Measurements from ENCODE around the gene HTR5A.

Gene HTR5A

GRCh38 chr7:155090684-155091083, 20.6 kb downstream of the HTR5A start:
- DNase-seq (ENCODE audit: low read depth in 2 of 2): no peak

DNA sequence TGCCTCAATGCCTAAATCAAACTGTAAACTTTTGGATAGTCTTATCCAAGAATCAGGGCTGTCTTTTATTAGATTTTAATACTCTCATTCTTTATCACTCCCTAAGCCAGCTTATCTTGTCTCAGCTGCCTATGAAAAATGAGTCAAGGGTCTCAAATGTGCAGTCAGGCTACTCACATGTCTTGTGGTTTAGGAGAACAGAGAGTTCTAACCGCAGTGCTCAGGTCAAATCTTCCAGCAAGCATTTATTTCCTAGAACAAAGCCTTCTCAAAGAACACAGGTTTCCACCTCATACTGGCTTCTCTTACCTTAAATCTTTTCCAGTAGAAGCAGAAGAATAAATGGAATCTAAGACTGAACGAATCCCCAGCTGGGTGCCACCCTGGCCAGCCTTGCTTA, 23.5 kb downstream of the HTR5A start:
- DNase-seq (ENCODE audit: low read depth in 2 of 2): no peak

- DNase-seq (ENCODE audit: low read depth in 2 of 2): no peak
Observed at GRCh38 chr7:155094636-155095135, 24.6 kb downstream of the HTR5A start.

- DNase-seq (ENCODE audit: low read depth in 2 of 2): no peak
Observed at GRCh38 chr7:155097338-155097737, 27.2 kb downstream of the HTR5A start.

DNA sequence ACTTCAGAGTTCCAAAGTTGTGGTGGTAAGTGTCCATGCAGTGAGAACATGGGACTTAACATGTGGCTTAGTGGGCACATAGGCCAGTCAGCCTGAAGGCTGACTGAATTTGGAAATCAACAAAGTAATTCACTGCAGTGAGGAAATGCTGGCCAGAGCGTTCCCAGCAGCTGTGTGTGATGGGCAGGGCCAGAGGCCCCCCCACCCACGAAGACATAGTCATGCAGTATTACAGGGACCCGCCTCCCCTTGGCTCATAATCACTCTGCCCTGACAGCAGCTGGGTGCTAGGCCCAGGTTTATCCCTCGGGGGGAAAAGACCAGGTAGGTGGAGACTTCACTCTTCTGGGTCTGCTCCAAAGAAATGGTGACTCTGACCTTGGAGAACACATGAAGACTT, 33.7 kb downstream of the HTR5A start:
- DNase-seq (ENCODE audit: low read depth in 2 of 2): no peak

DNA sequence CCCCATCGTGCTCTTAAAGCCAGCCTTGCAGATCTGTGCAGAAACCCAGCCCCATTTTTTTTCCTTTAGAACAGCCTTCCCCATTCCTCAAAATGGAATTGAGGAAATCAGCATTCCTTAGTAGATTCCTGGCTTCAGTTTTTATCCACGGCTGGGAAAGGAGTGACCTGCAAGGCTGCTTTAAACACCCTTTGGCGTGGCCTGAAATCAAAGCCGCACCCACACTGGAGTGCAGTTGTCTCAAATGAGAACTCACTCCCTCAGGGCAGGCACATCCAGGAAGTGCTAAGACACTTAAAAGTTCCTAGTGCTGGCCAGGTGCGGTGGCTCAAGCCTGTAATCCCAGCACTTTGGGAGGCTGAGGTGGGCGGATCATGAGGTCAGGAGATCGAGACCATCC, 34.8 kb downstream of the HTR5A start:
- no peak for DNase-seq (ENCODE audit: low read depth in 2 of 2)

GRCh38 chr7:155106356-155106755, 36.2 kb downstream of the HTR5A start:
- DNase-seq (ENCODE audit: low read depth in 2 of 2): no peak

DNA sequence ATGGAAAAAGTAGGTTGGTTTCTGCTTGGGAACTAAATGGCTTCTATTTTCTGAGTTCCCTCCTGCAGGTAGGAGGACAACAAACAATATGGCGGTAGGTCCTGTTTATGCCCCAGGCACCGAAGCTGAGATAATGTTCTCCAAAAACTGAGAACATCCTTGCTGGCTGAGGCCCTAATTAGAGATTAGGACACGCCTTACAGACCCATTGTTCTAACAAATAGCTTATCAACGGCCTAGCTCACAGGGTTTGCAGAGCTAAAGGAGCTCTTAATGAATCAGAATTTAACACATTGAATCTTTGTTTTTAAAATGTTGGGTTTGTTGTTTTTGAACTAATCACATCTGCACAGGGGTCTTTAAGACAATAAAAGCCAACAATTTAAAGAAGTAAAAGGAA, 37.0 kb downstream of the HTR5A start:
- DNase-seq (ENCODE audit: low read depth in 2 of 2): no peak

GRCh38 chr7:155108144-155108901, 38.2 kb downstream of the HTR5A start:
- no peak for DNase-seq (ENCODE audit: low read depth in 2 of 2)

- no peak for DNase-seq (ENCODE audit: low read depth in 2 of 2)
Observed at GRCh38 chr7:155109121-155109520, 39.0 kb downstream of the HTR5A start.

DNA sequence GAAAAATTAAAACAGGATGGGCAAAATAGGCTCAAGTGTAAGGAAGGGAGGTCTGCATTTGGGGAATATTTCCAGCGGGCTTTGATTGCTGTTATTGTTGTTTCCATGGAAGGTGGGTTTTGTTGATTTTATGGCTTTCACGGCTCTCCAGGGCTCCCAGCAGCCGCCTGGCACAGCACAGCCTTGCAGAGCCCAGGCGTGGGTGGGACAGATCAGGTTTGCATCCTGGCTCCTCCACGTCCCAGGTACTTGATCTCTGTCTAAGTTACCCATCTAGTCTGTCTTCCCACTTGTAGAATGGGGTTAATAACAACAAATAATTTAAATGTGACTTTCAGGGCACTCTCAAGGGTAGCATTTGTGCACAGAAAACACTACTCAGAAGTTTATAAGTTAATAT, 45.2 kb downstream of the HTR5A start:
- no peak for DNase-seq (ENCODE audit: low read depth in 2 of 2)

GRCh38 chr7:155119801-155120382, 49.8 kb downstream of the HTR5A start:
- no peak for DNase-seq (ENCODE audit: low read depth in 2 of 2)

DNA sequence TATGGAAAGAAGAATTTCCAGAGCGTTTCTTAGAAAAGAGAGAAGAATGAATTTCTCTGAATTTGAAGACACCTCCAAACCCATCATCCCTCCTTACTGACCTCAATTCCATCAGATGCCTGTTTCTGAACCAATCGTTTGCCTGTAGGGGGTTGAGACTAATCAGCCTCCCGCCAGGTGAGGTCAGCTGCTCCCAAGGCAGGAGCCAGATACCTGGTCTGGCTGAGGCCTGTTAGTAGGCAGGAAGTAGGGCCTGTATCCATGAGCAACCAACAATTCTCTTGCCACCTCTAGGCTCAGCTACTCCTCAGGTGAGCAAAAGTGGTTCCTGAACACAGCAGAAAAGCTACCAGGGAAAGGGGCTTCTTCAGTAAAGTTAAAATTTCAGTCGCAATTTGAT, 50.3 kb downstream of the HTR5A start:
- no peak for DNase-seq (ENCODE audit: low read depth in 2 of 2)

DNA sequence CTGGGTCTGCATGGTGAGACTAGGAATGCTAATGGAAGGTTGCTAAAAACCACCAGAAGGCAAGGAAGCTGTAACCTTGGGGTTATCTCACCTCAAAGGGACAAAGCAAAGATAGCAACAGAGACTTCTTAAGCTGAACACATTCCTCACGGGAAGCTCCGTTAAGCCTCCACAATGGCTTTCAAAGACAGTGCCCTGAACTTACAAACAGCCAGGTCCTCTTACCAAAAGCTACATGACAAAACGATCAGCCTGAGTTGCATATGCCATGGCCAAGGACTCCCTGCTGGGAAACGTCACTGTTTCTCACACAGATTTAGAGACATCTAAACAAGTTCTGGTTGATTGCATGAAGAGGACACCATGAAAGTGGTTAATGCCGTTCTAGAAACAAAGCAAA, 52.7 kb downstream of the HTR5A start:
- no peak for DNase-seq (ENCODE audit: low read depth in 2 of 2)

- DNase-seq (ENCODE audit: low read depth in 2 of 2): no peak
Observed at GRCh38 chr7:155123413-155123812, 53.3 kb downstream of the HTR5A start.

GRCh38 chr7:155124706-155125105, 54.6 kb downstream of the HTR5A start:
- no peak for DNase-seq (ENCODE audit: low read depth in 2 of 2)

DNA sequence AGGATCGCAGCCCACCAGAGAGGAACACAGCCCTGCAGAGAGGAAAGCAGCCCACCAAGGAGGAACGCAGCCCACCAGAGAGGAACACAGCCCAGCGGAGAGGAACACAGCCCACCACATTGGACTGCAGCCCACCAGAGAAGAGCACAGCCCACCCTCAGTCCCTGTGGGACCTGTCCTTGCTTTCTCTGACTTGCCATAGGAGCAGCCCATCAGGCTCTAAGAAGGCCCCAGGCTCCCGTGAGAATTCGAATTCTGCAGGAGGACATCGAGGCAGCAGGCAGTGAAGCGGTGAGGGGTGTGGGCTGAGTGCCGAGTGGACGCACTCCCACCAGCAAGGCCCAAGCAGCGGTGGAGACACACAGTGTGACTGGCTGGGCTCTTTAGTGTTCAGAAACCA, 59.1 kb downstream of the HTR5A start:
- no peak for DNase-seq (ENCODE audit: low read depth in 2 of 2)

DNA sequence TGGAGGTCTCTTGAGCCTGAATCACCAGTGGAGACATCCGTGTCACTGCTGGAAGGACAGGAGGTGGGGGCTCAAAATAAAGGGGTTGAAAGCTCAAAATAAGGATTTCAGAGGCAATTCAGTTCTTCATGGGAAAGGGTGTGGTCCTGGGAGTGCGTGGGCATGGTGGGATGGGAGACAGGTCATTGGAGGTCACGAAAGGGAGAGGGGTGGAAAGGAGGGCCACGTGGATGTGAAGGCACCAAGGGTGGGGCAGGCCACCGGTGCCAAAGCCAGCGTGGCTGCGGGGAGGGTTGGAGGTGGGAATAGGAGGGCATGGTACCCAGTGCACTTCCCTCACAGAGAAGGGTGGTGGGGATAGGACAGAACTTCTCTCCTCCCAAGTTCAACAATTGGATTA, 59.7 kb downstream of the HTR5A start:
- no peak for DNase-seq (ENCODE audit: low read depth in 2 of 2)

- no peak for DNase-seq (ENCODE audit: low read depth in 2 of 2)
Observed at GRCh38 chr7:155130493-155130892, 60.4 kb downstream of the HTR5A start.

- no peak for DNase-seq (ENCODE audit: low read depth in 2 of 2)
Observed at GRCh38 chr7:155131090-155131489, 61.0 kb downstream of the HTR5A start.

GRCh38 chr7:155132431-155132830, 62.3 kb downstream of the HTR5A start:
- no peak for DNase-seq (ENCODE audit: low read depth in 2 of 2)

DNA sequence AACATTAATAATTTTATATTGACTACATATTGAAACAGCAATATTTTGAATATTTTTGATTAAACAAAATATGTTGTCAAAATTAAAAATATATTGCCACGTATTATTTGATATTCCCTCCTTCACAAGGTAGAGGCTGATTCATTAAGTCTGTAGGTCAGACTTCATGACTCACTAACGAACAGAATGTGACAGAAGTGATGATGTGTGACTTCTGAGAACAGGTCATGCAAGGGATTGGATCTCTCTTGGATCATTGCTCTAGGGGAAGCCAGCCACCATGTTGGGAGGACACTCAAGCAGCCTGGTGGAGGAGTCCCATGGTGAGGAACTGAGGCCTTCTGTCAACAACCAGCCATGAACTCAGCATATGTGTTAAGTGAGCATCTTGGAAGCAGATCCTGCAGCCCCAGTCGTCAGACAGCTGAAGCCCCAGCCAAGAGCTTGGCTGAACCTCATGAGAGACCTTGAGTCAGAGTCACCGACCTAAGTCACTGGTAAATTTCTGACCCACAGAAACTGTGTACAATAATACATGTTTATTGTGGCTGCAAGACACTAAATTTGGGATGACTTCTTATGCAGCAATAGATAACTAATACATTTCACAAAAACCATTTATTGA, 66.6 kb downstream of the HTR5A start:
- no peak for DNase-seq (ENCODE audit: low read depth in 2 of 2)
